ENCODE data around the gene GGCX. TPM values are rescaled to one million over a fixed set of nuclear protein-coding genes. Genes with fewer than 3 reads are reported as not detected.

Gene GGCX
- total and polyA plus RNA-seq, 2 of the 4 experiments (the other 2 are of a cell fraction): 35.0 to 39.4 TPM

DNA sequence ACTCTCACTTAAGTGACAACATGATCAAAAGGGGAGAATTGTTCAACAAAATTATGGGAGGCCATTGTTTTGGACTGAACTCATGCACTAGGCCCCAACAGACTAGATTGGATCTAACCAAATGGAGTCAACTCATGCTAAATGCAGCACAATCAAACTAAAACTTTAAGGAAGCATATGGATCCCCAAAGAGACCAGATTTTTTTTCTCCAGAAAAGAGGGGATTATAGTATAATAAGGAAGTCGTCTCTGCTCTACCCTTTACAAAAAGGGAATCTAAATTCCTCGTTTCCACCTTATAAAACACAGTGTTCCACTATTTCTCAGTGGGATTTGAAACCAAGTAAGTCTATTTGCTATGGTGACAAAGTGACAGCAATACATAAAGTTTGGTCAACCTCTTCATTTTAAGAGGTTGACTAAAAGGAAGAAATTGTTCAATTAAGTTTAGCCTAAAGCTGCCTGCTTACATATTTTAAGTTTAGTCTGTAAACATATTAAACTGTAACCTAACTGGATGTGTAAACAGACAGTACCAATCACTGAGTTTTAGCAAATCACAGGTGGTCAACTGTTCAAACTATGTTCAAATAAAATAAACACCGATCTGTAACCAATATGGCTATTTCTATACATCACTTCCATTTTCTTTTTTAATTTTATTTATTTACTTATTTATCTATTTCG, 63.2 kb downstream of the GGCX start:
- peak overlapping the region in 1 of 2 experiments; percentile 44; a peak in 1 of 4 replicates for H4K8ac ChIP-seq (ENCODE audit: low read depth in 2 of 2, low read length in 2 of 2)
- dilution Hi-C loops (cut with HindIII; ENCODE audit: low sequenced_read_pairs, unreplicated experiment): no loop called here
- BruUV-seq (replicated peaks): no TSS peak
- H2AK5ac ChIP-seq (ENCODE audit: low read depth, low read length): no peak overlapping the region
- no peak overlapping the region for H3K4me2 ChIP-seq (ENCODE audit: low read depth, low read length)
- H3K9me1 ChIP-seq (ENCODE audit: insufficient read depth, low read length): peaks cover 20% of the 10 kb centered on the region
- H3K9me3 ChIP-seq (ENCODE audit: control insufficient read depth, insufficient read depth, low read length): no peaks in the 10 kb centered on the region
- no peak overlapping the region for H3K27ac ChIP-seq (ENCODE audit: insufficient read depth, low read length)
- POLR2A ChIA-PET (ENCODE audit: unreplicated experiment): no interaction called here
- peaks cover 0 to 7% of the 10 kb centered on the region in 2 experiments; a peak in 1 of 4 replicates for H3K79me1 ChIP-seq (ENCODE audit: low read depth in 1 of 2, low read length in 2 of 2)
- no peak overlapping the region for H3K4me3 ChIP-seq (ENCODE audit: insufficient read depth, low read depth, low read length)
- H2BK15ac ChIP-seq (ENCODE audit: low read depth, low read length): peak overlapping the region; percentile 66; the same call in 1 of the 3 replicates
- H3K36me3 ChIP-seq (ENCODE audit: control insufficient read depth, insufficient read depth, low read length): no peaks in the 10 kb centered on the region
- DNase-seq (no peak), ATAC-seq (ENCODE audit: low read depth) (no peak)
- peak overlapping the region; percentile 40; the same call in 1 of the 2 replicates for H3K4ac ChIP-seq (ENCODE audit: low read depth, low read length)
- H2AK9ac ChIP-seq (replicated peaks; ENCODE audit: low read depth, low read length, poor library complexity): no peak overlapping the region
- H4K91ac ChIP-seq (ENCODE audit: insufficient read depth, low read depth, low read length): no peak overlapping the region
- no peaks in the 10 kb centered on the region for H3K27me3 ChIP-seq (ENCODE audit: control insufficient read depth, insufficient read depth, low read length)
- H4K5ac ChIP-seq (ENCODE audit: low read depth, low read length): no peak overlapping the region
- H3K4me1 ChIP-seq (ENCODE audit: control insufficient read depth, insufficient read depth, low read length): peaks cover 4% of the 10 kb centered on the region; the same call in 1 of the 2 replicates
- no peak overlapping the region for H3K14ac ChIP-seq (replicated peaks; ENCODE audit: low read depth, low read length)
- H2AFZ ChIP-seq (replicated peaks; ENCODE audit: low read length, poor library complexity): no peak overlapping the region
- in situ Hi-C loops (cut with MboI; ENCODE audit: low sequenced_read_pairs): no loop called here
- H2BK120ac ChIP-seq (ENCODE audit: low read depth, low read length): peak overlapping the region; percentile 99
- H2BK5ac ChIP-seq (ENCODE audit: low read depth, low read length, poor library complexity, severe bottlenecking): no peak overlapping the region
- CTCF ChIA-PET: interaction anchor here (0.6 kb wide), 1 partner anchor 114 kb away, joined by 4 read pairs; no protein-coding TSS in a partner anchor
- H3K18ac ChIP-seq (ENCODE audit: low read depth, low read length): no peak overlapping the region
- H3K9ac ChIP-seq (ENCODE audit: low read depth, low read length): no peak overlapping the region
- intact Hi-C loops (cut with micrococcal nuclease): loop anchor here (5.0 kb wide), 2 partner anchors 39 to 46 kb away; partner anchors contain the start of gene MAT2A
- 100% methylated on average over 2 of the region's 4 CpGs; no CpG with 5 or more reads in 1 of the 2 experiments for WGBS, 2 experiments (ENCODE audit: extremely low coverage in 2 of 2, insufficient read length in 1 of 2)
- H4K20me1 ChIP-seq (ENCODE audit: insufficient read depth, low read length): no peaks in the 10 kb centered on the region
- H2BK20ac ChIP-seq (ENCODE audit: low read depth, low read length): peak overlapping the region; percentile 78
- H3K56ac ChIP-seq (ENCODE audit: extremely low read depth, insufficient read depth, low read length): no peak overlapping the region
- no peak overlapping the region for H3K23ac ChIP-seq (ENCODE audit: low read depth, low read length)
- TF ChIP-seq, protein P1, sequence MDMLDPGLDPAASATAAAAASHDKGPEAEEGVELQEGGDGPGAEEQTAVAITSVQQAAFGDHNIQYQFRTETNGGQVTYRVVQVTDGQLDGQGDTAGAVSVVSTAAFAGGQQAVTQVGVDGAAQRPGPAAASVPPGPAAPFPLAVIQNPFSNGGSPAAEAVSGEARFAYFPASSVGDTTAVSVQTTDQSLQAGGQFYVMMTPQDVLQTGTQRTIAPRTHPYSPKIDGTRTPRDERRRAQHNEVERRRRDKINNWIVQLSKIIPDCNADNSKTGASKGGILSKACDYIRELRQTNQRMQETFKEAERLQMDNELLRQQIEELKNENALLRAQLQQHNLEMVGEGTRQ (IDR thresholded peaks at IDR 0.05; ENCODE audit: low read depth, low read length): no peak
- TF ChIP-seq RCOR1 (IDR thresholded peaks at IDR 0.05; ENCODE audit: insufficient replicate concordance, low read length) (no peak), FOS (IDR thresholded peaks at IDR 0.05; ENCODE audit: low read depth, low read length) (no peak), MAFK (IDR thresholded peaks at IDR 0.05; ENCODE audit: low read depth, low read length) (no peak), ELK1 (IDR thresholded peaks at IDR 0.05; ENCODE audit: borderline replicate concordance, low read depth, low read length) (no peak), CEBPB (IDR thresholded peaks at IDR 0.05; ENCODE audit: low read depth, low read length) (no peak), SMC3 (IDR thresholded peaks at IDR 0.05; ENCODE audit: low read depth, low read length) (no peak), RAD21 (IDR thresholded peaks at IDR 0.05; ENCODE audit: low read length) (no peak), MAZ (IDR thresholded peaks at IDR 0.05; ENCODE audit: borderline replicate concordance, low read depth, low read length) (no peak), MXI1 (IDR thresholded peaks at IDR 0.05; ENCODE audit: borderline replicate concordance, low read depth, low read length) (no peak), BHLHE40 (IDR thresholded peaks at IDR 0.05; ENCODE audit: low read depth, low read length) (no peak), NFE2L2 (IDR thresholded peaks at IDR 0.05; ENCODE audit: low read depth, low read length) (no peak), RFX5 (IDR thresholded peaks at IDR 0.05; ENCODE audit: low read depth, low read length) (no peak), CHD1 (IDR thresholded peaks at IDR 0.05; ENCODE audit: low read depth, low read length) (no peak), POLR2A (IDR thresholded peaks at IDR 0.05; ENCODE audit: low read depth, low read length) (no peak)

All from IMR-90 (cell line).